NB4 (cell line): ENCODE data around the gene TRIM9.

Source experiments
- MYC ChIP-seq: IDR thresholded peaks from 2 replicates; pipeline ENCODE4 v1.6.1; 2011; ENCODE audit warnings: low read depth, low read length
- POLR2A ChIP-seq: IDR thresholded peaks from 2 replicates; pipeline ENCODE4 v1.6.1; 2011; ENCODE audit warnings: mild to moderate bottlenecking; ENCODE audit not compliant: insufficient read length; ENCODE audit errors: extremely low read depth
- TF ChIP-seq, protein P1 (sequence below): IDR thresholded peaks from one replicate; pipeline ENCODE4 v1.5.1; 2012; ENCODE audit warnings: low read depth, low read length

DNA sequence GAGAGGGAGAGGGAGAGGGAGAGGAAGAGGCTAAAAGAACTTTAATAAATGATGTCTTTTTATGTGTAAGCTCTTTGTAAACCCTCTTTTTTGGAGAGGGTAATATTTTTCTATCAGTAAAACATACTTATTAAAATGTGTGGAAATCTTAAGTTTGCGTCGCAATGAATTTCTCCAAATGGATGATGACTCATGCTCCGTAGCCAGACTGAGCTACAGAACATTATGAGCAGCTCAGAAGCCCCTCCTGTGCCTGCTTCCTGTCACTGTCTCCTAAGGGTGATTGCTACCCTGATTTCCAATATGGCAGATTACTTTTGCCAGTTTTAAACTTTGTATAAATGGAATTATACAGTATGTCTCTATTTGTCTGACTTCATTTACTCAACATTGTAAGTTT lies 137.6 kb downstream of the TRIM9 start:
- TF ChIP-seq, protein P1, sequence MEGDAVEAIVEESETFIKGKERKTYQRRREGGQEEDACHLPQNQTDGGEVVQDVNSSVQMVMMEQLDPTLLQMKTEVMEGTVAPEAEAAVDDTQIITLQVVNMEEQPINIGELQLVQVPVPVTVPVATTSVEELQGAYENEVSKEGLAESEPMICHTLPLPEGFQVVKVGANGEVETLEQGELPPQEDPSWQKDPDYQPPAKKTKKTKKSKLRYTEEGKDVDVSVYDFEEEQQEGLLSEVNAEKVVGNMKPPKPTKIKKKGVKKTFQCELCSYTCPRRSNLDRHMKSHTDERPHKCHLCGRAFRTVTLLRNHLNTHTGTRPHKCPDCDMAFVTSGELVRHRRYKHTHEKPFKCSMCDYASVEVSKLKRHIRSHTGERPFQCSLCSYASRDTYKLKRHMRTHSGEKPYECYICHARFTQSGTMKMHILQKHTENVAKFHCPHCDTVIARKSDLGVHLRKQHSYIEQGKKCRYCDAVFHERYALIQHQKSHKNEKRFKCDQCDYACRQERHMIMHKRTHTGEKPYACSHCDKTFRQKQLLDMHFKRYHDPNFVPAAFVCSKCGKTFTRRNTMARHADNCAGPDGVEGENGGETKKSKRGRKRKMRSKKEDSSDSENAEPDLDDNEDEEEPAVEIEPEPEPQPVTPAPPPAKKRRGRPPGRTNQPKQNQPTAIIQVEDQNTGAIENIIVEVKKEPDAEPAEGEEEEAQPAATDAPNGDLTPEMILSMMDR = no peak
- TF ChIP-seq POLR2A = no peak
- TF ChIP-seq MYC = no peak
